Stimulated activated CD8-positive, alpha-beta memory T cell treated with anti-CD3 and anti-CD28 coated beads, Interleukin-4, amount 100 ng/mL, for 1 hour (primary cell): ENCODE measurements around the gene MARVELD3.

Experiments used
- DNase-seq, 2 donors: peaks; one replicate each; pipeline ENCODE4 v3.0.0-alpha.2; 2020; ENCODE audit warnings: low read depth in 2 of 2, low spot score in 1 of 2

The MARVELD3 gene

GRCh38 chr16:71622088-71622487, 3.9 kb upstream of the MARVELD3 start:
- no peak for DNase-seq

- DNase-seq, result no peak
Measured at GRCh38 chr16:71623597-71623996, 2.4 kb upstream of the MARVELD3 start.

- DNase-seq, result no peak
Measured at GRCh38 chr16:71625113-71625850, 702 bp upstream of the MARVELD3 start.

- DNase-seq, result no peak
Measured at GRCh38 chr16:71626858-71627213, 852 bp downstream of the MARVELD3 start.

GRCh38 chr16:71627731-71628181, 1.8 kb downstream of the MARVELD3 start:
- no peak for DNase-seq

DNA sequence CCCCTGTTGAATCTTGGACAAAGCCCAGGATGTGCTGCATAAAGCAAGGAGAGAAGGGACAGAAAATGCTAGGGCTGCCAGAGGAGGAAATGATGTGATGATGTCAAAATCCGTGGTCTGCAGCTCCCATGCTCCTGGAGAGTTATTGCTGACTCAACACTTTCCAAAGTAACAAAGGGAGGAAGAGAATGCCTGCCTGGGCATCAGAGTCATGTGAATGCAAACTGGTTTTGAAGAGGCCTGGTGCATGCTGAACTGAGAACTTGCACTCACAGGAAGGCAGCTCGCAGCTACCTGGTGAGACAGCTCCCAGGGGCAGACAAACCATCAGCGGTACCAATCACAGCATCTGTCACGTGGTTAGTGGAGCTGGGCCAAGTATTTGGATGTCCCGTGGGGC, 2.8 kb downstream of the MARVELD3 start:
- no peak for DNase-seq

DNA sequence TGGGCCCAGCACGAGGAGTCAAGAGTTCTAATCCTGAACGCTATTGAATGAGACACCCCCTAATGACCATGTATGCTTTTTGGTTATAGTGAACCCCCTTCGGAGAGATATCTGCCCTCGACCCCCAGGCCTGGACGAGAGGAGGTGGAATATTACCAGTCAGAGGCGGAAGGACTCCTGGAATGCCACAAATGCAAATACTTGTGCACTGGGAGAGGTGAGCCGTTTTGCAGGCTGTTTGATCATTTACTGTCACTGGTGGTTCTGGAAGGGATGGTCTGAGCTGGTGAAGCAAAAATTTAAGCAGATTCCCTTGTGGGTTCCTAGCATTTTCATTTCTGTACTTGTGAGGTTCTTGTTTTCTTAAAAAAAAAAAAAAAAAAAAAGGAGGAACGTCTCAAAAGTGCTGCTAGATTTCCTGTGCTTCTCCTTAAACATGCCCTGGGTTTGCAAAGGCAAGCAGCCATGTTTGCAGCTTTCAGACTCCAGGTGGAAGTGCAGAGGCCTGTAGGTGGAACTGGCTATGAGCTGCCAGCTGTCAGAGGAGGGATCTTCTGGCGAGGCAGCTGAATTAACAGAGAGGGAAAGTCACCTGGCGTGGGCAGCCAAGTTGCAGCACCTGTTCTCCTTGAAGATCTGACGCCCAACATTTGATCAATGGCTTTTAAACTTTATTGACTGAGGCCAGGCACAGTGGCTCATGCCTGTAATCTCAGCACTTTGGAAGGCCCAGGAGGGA, 3.5 kb downstream of the MARVELD3 start:
- no peak for DNase-seq

GRCh38 chr16:71630808-71631207, 4.8 kb downstream of the MARVELD3 start:
- DNase-seq, result no peak

DNA sequence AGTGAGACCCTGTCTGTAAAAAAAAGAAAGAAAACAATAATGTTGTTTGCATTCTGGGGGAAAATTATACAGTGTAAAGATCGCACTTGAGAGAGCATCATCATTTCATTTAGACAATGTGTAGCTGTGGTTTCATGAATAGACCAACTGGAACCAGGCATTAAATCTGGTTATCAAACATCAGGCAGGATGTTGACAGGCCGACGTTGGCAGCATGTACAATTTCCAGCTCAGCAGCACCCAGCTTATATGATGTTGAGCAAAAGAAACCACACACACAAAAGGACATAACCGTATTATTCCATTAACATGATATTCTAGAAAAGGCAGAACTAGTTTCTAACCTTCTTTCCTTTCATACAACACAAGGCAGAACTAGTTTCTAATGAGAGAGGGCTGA, 5.8 kb downstream of the MARVELD3 start:
- DNase-seq, result no peak

DNA sequence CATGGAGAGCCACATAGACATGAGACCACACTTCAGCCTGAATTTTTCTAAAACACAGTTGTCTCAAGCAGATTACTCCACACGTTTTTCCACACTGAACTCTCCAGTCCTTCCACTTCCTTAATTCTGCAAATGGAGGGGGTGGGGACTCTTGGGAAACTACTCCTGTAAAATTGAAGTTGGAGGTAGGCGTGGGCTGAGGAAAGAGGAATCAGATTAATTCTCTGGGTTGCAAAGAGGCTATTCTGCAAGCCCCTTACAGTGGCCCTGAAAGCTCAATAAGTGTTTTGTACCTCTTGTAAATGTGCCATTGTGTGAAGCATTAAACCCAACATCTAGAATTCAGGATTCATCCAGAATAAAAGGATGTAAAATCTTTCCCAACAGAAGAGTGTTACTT, 9.6 kb downstream of the MARVELD3 start:
- DNase-seq, result no peak

GRCh38 chr16:71637398-71637797, 11.4 kb downstream of the MARVELD3 start:
- no peak for DNase-seq

DNA sequence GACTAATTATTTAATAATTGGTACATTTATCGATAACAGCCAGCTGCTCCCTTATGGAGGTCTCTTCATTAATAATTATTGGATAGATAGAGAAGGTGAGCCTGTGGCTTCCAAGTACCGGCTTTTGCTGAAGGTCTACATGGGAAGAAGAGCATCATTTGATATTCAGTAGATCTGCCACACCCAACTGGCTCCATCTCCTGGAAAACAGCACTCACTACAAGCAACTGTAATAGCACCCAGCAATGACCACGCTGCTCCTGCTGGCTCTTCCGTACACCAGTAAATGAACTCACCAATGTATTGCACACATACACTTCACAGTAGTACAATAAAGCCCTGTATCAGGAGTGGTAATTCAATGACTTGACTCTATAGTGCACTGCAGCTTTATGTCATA, 19.5 kb downstream of the MARVELD3 start:
- DNase-seq, result no peak

DNA sequence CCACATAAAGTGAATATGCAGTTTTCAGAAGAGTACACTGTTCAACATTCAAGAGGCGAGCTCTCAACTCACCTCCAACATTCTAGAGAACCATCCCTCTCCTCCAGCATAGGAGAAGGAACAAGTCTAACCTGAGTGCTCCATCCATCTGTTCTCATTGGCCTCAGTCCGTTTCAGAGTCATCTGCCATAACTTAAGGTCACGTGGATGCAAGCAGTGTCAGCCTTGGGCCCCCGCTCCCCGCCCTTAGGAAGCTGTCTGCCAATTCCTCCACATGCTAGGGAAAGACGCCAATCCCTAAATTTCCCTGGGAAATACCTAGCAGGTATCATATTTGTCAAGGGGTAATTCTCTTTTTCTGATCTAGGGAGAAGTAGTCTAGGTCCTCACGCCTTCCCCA, 21.4 kb downstream of the MARVELD3 start:
- DNase-seq, result no peak

GRCh38 chr16:71648162-71648561, 22.2 kb downstream of the MARVELD3 start:
- no peak for DNase-seq

GRCh38 chr16:71648921-71649320, 22.9 kb downstream of the MARVELD3 start:
- no peak for DNase-seq

- DNase-seq, result no peak
Measured at GRCh38 chr16:71649704-71650103, 23.7 kb downstream of the MARVELD3 start.

- no peak for DNase-seq
Measured at GRCh38 chr16:71658771-71659170, 32.8 kb downstream of the MARVELD3 start.

GRCh38 chr16:71659471-71659870, 33.5 kb downstream of the MARVELD3 start:
- DNase-seq, result no peak

- DNase-seq, result no peak
Measured at GRCh38 chr16:71666264-71666663, 40.3 kb downstream of the MARVELD3 start.

DNA sequence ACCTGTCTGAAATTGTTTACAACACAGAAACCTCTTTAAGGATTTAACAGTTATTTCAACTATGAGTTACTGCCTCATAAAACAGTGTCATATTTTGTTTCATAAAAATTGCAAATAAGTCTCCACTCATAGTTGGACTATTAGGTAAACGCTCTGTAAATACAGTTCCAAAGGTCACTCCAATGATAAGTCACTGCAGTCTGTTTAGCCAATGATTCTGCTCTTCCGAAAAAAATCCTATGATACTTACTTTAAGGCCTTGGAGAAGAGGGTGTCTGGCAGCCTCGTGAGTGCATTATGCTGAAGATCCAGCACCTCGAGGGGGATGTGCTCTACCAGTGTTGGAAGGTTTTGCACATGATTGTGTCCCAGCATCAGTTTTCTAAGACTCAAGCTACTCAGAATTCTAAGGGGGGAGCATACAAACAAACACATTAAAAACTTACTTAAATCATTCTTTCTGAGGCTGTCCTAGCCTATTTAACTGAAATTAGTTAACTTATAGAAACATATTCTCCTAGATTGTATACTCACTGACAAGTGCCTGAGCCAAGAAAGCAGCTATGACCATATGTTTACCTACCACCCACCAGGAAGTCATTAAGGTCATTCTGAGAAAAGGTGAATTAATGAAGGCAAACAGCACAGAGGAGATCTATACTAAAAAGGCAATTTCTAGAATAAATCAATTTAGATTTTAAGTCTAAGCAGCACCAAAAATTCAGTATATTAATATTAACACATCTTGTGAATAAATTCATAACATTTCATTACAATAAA, 41.1 kb downstream of the MARVELD3 start:
- DNase-seq, result no peak

- DNase-seq, result no peak
Measured at GRCh38 chr16:71669926-71670536, 44.0 kb downstream of the MARVELD3 start.

- no peak for DNase-seq
Measured at GRCh38 chr16:71670537-71670936, 44.6 kb downstream of the MARVELD3 start.
